NCI-H146 (cell line): ENCODE measurements around the gene MVB12B.

Experiments used
- DNase-seq: peaks from one replicate; lab custom pipeline; 2025; lab: John Stamatoyannopoulos, UW

MVB12B gene

GRCh38 chr9:126363250-126363649 is 36.6 kb downstream of the MVB12B start:
- no peak for DNase-seq

GRCh38 chr9:126363847-126364671 is 37.4 kb downstream of the MVB12B start:
- DNase-seq = no peak

GRCh38 chr9:126365780-126366179 is 39.2 kb downstream of the MVB12B start:
- DNase-seq = no peak

- DNase-seq = no peak
These were observed 39.9 kb downstream of the MVB12B start for GRCh38 chr9:126366366-126367011.

- no peak for DNase-seq
These were observed 40.5 kb downstream of the MVB12B start for GRCh38 chr9:126367139-126367538.

- DNase-seq = no peak
These were observed 41.0 kb downstream of the MVB12B start for GRCh38 chr9:126367616-126368015.

GRCh38 chr9:126368020-126368419 is 41.4 kb downstream of the MVB12B start:
- no peak for DNase-seq

GRCh38 chr9:126371007-126371870 is 44.6 kb downstream of the MVB12B start:
- no peak for DNase-seq

GRCh38 chr9:126372716-126373115 is 46.1 kb downstream of the MVB12B start:
- no peak for DNase-seq

GRCh38 chr9:126373241-126373640 is 46.6 kb downstream of the MVB12B start:
- no peak for DNase-seq

GRCh38 chr9:126374366-126374781 is 47.7 kb downstream of the MVB12B start:
- no peak for DNase-seq

- peak; percentile 18 for DNase-seq
These were observed 48.8 kb downstream of the MVB12B start for GRCh38 chr9:126375386-126375785.

- peak; percentile 49 for DNase-seq
These were observed 49.9 kb downstream of the MVB12B start for GRCh38 chr9:126376311-126377175.

- DNase-seq = no peak
These were observed 50.5 kb downstream of the MVB12B start for GRCh38 chr9:126377176-126377509.

- DNase-seq = no peak
These were observed 50.9 kb downstream of the MVB12B start for GRCh38 chr9:126377536-126377935.

GRCh38 chr9:126378761-126379160 is 52.1 kb downstream of the MVB12B start:
- no peak for DNase-seq

GRCh38 chr9:126379661-126380360 is 53.2 kb downstream of the MVB12B start:
- no peak for DNase-seq

GRCh38 chr9:126380447-126380846 is 53.8 kb downstream of the MVB12B start:
- DNase-seq = no peak

GRCh38 chr9:126381195-126381594 is 54.6 kb downstream of the MVB12B start:
- no peak for DNase-seq

- DNase-seq = no peak
These were observed 56.9 kb downstream of the MVB12B start for GRCh38 chr9:126383406-126384046.

- DNase-seq = no peak
These were observed 58.3 kb downstream of the MVB12B start for GRCh38 chr9:126384926-126385325.
